GM18858 (cell line): Measurements from ENCODE around the gene POLR1D.

Experiments used
- ATAC-seq: cut with Tn5 transposase; IDR thresholded peaks from one replicate; pipeline ENCODE4 v1.9.1; 2021; ENCODE audit not compliant: unreplicated experiment

POLR1D gene, protein sequence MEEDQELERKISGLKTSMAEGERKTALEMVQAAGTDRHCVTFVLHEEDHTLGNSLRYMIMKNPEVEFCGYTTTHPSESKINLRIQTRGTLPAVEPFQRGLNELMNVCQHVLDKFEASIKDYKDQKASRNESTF

GRCh38 chr13:27621366-27622101 is at the start of gene POLR1D:
POLR1D (plus strand) TSS chr13:27621892; CDS start chr13:27621984, 92 bp downstream.
- peak; percentile 62 for ATAC-seq

DNA sequence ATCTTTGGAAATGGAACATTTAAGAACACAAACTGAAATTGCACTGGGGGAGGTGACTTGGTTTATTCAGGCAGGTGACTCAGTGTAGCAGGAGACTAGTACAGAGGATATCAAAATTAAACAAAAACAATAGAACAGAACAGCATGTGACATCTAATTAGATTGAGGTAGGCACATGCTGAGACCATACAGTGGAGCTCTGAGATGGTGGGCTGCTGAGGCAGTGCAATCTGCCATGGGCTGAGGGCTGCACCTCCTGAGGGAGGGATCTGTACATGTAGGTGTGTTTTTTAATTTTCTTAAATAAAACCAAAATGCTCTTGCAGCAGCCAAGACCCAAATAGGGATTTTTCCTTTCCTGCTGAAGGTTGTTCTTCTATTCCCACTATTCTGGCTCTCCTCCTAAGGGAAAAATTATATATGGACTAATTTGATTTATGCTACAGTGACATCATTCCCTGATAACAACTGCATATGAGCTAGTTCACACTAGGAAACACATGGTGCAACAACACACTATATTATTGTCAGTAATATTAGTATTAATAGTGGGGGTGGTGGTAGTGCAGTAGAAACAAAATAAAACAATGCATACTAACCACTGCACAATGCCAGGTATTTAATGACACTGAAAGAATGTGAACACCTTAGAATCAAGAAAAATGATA is 49.3 kb upstream of the POLR1D start:
- no peak for ATAC-seq

DNA sequence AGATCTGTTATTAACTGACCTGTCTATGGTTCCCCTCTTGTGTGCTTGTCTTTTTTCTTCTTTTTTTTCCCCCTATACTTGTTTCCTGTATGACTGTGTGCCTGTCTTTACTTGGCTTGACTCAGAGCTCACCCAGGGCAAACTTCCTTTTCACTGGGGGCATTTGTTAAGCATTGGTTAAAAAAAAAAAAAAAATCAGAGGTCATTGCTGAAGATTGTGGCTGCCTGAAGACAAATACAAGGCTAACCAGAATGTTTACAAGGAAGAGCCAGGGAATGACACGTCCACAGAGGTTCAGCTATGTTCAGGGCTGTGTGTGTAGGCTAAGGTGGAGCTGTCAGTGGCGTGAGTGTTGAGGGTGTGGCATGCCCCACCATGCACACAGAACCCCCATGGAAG is 48.4 kb upstream of the POLR1D start:
- no peak for ATAC-seq

- no peak for ATAC-seq
Observed at GRCh38 chr13:27574661-27575060, 47.0 kb upstream of the POLR1D start.

DNA sequence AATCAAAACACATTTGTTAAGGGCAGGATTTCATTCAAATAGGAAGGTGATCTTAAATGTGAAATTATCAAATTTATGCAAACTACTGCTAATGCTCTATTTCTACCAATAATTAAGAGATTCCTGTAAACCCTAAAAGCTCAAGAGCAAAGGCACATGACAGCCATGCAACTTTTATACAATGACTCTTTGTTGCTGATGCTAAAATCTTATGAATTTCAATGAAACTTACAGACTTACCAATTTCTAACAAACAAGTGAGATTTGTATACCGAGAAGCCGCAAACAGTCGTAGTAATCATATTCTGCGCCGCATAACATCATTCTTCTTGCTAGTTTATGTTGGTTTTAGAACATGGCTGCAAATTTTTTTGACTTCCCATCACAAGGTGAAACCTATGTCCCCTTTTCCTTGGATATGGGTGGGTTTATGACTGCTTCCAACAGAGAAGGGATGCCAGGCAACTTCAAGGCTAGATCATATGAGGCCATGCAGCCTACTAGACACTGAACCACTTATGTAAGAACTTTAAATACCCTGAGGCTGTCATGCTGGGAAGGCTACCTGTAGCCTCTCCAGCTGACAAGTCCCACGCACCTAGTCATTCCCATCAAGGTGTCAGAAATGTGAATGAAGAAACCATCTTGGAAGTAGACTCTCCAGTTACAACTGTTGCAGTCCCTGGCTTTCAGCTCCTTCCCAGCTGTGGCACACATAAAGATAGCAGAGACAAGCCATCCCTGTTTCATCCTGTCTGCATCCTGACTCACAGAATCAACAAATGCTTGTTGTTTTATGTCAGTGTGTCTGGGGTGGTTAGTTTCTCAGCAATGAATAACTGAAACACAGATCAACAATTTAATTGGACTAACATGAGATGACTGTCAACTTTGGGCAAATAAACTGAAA is 43.3 kb upstream of the POLR1D start:
- no peak for ATAC-seq

- no peak for ATAC-seq
Observed at GRCh38 chr13:27583645-27584044, 38.0 kb upstream of the POLR1D start.

DNA sequence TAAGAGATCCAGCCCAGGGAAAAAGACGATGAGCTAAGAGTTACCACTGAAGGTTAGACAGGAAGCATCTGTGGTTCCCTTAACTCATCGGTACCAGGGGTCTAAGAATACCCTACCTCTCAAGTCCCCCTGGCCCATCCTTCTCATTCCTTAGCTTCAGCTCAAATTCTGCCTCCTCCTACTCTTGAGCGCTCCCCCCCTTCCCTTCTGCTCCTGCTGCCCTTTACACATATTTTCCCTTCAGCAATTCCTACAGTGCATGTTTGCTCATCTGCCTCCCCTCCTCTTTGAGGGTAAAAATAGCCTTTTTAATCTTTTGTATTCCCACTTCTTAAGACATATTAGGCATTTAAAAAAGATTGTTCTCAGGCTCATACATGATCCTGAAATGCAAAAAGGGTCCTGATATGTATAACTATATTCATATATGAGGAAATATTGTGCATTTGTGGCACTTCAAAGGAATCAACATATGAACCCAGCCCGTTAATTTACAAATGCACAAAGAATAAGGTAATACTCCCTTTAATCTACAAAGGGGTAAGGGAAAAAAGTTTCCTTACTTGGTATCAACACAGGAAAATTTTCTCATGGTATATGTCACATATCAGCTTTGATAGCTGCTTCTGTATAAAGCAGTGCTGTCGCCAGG is 34.5 kb upstream of the POLR1D start:
- ATAC-seq = no peak

DNA sequence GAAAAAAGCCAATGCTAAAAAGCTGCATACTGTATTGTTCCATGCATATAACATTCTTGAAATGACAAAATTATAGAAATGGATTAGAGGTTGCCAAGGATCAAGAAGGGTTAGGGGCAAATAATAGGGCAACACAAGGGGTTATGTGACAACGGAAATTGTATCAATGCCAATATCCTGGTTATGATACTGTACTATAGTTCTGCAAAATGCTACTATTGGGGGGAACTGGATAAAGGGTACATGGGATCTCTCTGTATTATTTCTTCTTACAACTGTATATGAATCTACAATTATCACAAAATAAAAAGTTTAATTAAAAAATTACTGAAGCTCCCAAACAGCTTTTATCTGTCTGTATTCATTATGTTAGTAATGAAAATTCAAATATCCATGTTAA is 33.3 kb upstream of the POLR1D start:
- ATAC-seq = no peak

- no peak for ATAC-seq
Observed at GRCh38 chr13:27592865-27593264, 28.8 kb upstream of the POLR1D start.

DNA sequence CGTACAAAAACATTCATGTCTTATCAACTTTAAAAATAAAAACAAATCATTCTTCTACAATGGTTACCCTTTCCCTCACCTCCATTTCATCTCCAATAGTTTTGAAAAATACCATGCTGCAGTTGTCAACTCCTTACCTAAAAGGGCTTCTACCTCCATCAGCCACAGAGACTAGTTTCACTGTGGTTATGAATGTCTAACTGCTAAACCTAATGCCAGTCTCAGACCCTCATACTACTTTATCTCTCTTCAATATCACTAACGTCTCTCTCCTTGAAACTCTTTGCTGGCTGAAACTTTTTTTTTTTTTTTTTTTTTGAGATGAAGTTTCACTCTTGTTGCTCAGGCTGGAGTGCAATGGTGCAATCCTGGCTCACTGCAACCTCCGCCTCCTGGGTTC is 28.4 kb upstream of the POLR1D start:
- no peak for ATAC-seq

DNA sequence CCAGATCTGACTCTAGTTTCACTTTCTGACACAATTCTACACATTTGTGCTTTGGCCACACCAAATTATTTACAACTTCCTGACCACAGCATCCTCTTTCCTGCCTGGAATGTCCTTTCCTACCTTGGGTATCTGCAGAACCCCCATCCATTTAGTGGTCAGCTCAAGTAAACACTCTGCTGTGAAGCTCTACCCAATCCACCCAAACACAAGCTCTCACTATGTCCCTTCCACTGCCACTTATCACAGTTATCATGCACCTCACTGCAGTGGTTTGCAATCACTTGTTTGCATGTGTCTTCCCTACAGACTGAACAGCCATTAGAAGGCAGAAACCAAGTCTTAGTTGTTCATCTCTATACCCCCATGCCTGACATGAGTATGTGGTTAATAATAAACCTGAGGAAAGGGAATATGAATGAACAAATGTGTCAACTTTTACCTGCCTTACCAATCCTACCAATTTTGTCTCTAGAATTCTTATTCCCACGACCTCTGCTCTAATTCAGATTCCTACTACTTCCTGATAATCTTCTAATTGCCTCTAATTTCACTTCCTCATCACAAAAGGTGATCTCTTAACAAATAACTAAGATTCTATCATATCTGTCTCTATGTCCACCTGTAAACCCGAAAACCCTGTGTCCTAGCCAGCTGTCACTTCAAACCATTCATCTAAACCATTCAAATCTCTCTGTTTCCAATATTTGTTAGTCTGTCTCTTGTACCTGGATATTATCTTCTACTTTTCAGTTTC is 26.5 kb upstream of the POLR1D start:
- ATAC-seq = no peak

- no peak for ATAC-seq
Observed at GRCh38 chr13:27599096-27599495, 22.6 kb upstream of the POLR1D start.

GRCh38 chr13:27599845-27600553 is 21.7 kb upstream of the POLR1D start:
- no peak for ATAC-seq

GRCh38 chr13:27600711-27601110 is 21.0 kb upstream of the POLR1D start:
- ATAC-seq = no peak

- ATAC-seq = no peak
Observed at GRCh38 chr13:27601208-27601607, 20.5 kb upstream of the POLR1D start.

DNA sequence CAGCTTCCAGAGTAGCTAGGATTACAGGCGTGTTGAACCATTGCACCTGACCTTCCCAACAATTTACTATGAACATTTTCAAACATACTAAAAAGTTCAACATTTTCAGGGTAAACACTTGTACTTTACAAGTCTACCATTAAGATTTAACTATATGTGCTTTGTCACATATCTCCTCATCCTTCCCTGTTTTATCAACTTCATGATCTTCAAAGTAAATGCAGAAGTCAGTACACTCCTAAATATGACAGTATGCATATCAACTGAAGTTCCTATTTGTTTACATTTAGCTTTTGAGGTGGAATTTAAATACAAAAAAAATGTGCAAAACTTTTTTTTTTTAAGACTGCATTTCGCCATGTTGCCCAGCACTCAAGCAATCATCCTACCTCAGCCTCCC is 19.9 kb upstream of the POLR1D start:
- ATAC-seq = no peak

- ATAC-seq = no peak
Observed at GRCh38 chr13:27605099-27605498, 16.6 kb upstream of the POLR1D start.

DNA sequence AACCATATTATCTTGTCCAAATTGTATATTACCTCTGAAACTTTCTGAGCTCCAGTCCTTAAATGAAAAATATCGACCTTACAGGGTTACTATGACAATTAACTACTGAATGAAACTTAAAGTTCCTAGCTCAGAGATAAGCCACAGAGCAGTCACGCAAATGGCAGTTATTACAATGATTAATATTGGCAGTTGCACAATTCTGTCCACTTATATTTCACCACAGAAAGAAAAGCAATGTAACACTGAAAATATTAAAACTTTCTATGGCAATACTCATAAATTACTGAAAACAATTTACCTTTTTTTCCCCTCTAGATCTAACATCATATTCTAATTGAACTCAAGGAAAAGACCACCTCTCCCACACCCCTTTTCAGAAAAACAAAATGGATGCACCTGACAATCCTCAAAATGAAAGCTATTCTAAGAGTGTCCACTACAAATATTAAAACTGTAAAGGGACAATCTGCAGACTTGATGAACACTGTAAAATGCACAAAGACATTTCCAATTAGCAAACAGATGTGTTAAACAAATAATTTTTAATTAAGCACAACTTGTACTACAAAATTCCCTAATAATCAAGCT is 16.0 kb upstream of the POLR1D start:
- ATAC-seq = no peak

- ATAC-seq = no peak
Observed at GRCh38 chr13:27607125-27607524, 14.6 kb upstream of the POLR1D start.
